Suppressor macrophage treated with lipopolysaccharide for 4 hours (primary cell): Measurements from ENCODE around the gene NT5DC4.

ENCODE experiments used
- DNase-seq: peaks from one replicate; pipeline ENCODE4 v3.0.0-alpha.2; 2020

The NT5DC4 gene

DNA sequence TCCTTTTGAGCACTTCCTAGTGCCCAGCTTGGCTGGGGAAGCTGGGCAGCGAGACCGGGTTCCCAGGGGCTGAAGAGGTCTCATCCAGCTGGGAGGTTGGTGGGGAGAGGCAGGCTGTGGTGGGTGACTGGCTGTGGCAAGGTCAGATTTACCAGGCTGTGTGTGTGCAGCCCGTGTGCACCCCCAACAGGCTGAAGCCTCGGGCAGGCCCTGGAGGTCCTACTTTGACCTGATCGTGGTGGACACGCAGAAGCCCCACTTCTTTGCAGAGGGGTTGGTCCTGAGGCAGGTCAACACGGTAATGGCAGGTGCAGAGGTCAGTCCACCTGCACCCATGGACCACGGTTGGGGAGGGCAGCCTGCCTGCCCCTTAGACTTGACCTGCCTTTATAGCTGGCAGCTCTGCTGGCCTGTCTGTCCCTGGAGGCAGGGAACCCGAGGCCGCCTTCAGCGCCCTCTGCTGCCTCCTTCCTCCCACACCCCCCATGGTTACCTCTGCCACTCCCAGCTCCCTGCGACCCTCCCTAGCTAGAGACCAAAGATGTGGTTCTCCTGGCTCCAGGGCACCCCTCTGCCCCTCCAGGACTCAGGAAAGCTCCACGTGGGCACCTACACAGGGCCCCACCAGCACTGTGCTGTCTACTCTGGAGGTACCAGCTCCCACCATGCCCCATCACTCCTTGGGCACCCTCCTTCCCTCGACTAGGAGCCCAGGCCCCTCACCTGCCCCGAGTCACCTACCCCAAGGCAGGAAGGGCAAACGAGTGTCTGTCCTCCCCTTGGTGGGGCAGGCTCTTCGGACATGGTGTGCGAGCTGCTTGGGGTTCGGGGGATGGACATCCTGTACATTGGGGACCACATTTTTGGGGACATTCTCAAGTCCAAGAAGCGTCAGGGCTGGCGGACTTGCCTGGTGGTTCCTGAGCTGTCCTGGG, 4.0 kb downstream of the NT5DC4 start:
- peak; percentile 54 for DNase-seq

DNA sequence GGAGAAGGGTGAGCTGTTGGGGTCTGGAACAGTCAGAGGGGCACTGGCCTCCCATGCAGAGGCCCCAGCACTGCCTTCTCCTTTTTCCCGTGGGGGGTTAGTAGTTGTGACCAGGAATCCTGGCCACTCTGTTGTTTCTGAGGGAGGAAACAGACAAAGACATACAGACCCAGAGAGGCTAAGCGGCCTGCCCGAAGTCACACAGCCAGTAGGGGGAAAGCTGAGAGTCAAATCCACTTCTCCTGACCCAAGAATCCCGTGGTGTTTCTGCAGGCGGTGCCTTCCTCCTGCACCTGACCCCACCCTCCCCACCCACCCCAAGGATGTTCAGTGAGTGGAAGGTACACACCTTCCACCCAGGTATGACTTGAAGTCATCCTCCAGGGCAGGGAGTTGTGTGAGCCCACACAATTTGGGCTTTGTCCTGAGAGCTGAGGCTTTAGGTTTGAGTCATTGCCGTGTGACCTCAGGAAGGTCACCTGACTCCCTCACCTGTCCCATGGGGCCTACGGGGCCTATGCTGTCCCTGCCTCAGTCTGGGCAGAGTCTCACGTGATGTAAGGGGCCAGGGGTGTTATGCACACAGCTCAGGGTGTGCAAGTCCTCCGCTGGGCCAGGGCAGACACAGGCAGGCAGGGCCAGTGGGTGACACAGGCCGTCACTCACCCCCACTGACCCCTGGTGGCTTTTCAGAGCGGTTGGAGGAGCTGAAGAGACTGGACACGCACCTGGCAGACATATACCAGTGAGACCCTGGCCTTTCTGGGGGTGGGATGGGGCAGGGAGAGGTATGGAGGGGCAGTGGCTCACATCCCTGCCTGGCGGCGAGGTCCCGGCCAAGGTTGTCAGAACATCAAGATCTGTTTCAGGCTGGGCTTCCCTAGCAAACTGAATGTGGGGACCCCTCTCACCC, 5.0 kb downstream of the NT5DC4 start:
- no peak for DNase-seq

DNA sequence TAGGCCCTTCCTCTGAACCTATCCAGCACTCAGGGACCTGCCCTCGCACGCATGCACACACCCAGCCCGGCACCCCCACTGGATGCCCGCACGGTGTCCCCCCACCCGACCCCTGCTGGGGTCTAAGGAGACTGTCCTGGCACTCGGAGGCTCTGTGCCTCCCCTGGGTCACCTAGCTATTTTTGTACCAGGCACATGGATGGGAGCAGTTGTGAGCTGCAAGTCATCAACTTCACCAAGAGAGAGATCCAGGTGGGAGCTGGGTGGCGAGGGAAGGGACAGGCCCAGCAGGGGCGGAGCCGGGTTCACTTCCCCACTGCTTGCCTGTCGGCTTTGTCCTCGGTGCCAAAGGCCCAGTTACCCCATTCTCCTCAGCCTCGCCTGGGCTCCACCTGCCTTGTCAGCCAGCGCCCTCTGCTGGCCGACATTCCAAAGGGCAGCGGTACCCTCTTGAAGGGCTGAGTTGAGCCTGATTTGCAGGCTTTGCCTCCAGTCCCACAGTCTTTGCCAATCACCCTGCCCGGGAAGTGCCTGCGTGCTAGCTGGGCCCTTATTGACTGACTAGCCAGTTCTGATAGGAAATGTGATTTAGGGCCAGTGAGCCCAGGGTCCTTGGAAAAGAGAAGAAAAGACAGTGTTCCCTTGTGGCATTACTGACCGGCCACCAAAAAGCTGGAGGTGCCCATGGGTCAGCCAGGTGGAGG, 5.8 kb downstream of the NT5DC4 start:
- DNase-seq, result peak; percentile 97

DNA sequence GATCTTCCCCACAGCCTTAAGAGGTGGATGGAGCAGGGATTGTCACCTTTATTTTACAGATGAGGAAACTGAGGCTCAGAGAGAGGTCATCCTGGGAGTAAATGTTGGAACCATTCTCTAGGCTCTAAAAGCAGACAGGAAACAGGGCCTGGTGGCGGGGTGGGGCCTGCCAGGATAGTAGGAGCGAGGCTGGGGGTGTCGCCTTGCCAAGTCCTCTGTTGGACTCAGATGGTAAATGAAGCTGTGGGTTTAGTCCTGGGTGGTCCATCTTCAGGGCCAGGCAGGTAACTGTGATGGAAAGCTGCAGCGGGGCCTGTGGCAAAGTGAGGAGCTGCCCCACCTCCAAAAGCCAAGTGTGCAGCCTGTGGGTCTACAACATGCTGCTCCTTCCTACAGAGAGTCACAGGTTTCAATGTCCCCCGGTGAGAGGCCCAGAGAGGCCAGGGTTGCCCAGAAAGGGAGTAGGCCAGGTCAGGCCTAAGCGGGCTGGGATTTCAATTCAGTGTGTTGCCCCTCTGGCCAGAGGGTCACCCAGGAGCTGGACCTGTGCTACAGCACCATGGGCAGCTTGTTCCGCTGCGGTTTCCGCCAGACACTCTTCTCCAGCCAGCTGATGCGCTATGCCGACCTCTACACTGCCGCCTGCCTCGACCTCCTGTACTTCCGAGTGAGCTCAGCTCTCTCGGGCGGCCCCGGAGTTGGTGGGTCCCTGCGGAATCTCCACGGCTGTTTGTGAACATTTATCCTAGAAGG, 6.6 kb downstream of the NT5DC4 start:
- DNase-seq, result no peak

DNA sequence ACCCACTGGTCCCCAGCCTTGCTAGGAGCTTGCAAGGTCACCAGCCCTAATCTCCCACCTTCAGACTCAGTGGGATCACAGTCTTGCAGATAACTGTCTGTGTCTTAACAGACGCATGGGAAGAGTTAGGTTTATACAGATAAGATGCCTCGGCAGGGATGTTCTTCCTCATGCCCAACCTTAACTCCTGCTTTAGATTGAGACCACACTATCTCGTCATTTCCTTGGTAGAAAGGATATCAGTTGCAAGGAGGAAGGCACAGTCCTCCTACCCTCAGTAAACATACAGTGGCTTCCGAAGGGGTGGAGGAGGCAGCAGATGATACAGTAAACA, 7.2 kb downstream of the NT5DC4 start:
- DNase-seq, result no peak

DNA sequence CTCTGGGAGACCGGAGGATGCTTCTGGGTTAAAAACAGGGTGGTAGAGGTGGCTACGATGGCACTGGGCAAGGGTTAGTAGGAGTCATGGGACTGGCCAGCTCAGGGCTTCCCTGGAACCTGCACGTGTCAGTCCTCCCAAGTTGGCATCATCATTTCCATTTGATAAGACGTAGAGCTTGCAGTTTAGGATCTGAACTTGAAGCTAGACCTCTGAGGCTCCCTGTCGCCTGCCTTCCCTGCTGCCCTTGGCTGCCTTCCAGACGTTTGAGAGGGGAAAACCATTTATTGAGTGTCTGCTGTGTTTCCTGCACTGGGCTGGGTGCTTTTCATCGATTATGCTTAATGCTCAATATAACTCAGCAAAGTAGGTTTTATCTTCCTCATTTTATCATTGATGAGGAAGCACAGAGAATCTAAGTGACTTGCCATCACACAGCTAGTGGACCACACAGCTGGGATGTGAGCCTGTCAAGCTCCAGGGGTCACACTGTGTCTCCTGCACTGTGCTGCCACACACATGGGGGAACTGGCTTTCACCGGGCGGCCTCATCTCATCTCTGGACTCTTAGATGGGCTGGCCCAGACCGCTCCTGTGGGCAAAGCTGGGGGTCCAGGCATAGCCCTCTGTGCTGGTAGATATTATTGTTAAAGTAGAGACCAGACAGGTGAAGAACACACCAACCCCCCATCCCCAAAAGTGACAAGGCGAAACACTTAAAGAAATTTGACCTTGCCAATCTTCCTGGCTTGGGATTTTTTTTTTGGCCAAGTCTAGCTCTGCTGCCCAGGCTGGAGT, 7.8 kb downstream of the NT5DC4 start:
- no peak for DNase-seq

DNA sequence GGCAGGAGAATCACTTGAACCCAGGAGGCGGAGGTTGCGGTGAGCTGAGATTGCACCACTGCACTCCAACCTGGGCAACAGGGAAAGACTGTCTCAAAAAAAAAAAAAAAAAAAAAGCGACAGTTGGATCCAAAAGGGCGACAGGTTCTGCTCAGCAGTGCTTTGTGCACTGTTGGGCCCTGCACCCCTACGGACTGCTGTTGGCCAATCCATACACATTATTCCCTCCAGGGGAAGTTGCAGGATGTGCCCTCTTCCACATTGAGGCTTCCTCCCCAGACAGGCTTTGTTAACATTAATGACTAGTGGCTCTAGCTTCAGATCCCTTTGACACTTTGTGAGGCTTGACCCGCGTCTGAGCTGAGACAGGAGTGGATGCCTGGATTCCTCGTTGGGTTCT, 9.4 kb downstream of the NT5DC4 start:
- no peak for DNase-seq

DNA sequence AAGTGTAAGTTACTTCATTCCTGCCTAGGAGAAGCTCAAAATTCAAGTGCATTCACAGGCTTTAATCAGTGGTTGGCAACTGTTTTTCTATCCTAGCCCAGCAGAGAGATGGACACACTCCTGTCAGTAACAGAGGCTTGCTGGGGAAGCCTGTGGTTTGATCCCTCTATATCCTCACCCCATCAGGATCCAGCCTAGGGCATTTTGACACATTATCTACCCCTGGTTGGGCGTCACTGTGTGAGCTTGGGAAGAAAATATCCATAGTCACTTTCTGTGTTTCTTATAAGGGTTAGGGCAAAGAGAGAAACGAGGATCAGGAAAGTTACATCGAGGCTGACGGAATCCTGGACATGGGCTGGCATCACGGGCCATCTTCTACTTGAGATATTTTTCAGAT, 10.0 kb downstream of the NT5DC4 start:
- DNase-seq, result no peak

DNA sequence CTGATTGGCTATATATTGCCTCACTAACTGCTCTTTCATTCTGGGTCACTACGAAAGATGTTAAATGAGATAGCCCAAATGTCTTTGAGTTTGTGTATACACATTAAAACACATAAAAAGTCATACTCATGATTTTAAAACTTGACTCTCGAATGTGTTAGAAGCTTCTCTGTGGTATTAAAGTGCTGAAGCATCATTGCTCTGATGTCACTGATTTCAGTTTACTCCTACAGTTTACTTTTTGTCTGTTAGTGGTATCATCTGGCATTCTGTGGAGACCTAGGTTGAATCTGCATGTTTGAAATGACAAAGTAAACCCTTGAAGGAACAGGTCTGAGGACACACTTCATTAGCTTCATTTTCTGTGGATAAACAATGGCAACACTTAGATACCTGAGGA, 10.7 kb downstream of the NT5DC4 start:
- no peak for DNase-seq

DNA sequence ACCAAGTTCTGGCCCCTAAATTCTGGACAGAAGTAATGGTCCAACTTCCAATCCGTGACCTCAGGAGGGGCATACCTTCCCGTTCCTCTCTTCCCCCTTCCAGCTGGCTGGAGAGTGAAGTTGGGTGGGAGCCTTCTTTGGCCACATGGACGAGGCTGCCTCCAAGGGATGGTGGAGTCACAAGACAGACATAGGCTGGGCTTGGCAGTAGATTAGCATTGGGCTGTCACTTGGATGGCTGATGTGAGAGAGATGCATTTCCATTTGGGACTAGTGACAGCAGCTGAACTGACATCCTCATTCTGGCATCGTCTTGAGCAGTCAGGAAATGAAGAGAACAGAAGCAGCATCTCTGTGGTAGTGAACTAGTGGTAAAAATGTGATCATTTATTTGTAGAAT, 12.6 kb downstream of the NT5DC4 start:
- no peak for DNase-seq

DNA sequence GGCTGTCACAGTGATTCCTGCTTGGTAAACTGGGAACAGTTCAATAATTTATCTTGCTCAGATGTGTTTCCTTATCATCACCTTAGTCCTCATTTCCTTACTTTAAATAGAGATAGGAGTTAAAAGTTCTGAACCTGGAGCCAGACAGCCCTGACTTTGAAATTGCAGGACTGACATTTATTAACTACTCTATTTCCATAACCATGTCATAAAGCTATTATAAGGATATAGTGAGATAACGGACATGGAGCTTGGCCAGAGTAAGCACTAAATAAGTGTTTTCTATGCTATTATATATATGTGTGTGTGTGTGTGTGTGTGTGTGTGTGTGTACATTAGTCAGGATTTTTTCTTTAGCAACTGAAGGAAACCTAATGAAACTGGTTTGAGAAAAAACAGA, 13.1 kb downstream of the NT5DC4 start:
- DNase-seq, result no peak

DNA sequence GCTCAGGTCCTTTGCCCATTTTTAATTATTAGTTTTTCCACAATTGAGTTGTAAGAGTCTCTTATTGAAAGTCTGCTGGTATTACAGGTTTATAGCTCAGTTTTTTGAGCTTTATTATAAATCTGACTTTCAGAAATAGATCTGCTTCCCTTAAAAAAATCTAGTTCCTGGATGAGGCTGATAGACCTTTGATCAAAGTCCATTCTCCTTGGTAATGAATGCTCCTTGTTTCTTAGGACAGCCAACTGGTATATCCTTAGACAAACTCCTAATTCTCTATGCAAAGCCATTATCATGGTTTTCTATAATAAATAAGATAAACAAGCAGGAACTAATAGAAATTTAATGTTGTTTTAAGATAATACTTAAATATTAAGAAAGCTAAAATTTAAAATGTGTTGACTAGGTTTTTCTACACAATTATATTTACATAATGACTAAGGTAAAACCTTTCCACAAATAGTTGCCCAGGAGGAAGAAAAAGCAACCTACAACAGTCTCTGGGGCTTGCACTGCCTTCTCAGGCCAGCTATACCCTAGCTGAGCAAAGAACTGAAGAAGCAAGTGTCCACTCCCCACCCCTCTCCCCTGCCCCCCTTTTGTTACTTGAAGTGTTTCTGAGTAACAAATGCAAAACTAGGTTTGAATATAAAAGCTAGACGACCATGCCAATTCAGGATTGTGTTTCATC, 16.9 kb downstream of the NT5DC4 start:
- DNase-seq, result no peak

DNA sequence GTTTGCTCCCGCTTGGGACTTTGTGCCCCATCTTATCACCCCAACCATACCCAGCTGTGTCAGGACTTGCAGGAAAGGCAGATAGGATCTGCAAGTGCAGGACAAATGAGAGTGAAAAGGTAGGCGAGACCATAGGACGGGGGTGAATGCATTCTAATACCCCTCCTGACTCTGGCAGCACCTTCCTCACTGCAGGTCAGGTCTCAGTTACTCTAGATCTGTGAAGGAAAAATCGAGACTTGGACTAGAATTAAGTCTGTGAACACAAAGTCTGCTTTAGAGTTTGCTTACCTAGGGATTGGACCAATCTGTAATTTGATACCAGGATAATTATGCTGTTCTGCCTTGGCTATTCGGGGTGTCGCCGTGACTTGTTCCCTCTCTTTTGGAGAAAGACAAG, 19.7 kb downstream of the NT5DC4 start:
- no peak for DNase-seq

DNA sequence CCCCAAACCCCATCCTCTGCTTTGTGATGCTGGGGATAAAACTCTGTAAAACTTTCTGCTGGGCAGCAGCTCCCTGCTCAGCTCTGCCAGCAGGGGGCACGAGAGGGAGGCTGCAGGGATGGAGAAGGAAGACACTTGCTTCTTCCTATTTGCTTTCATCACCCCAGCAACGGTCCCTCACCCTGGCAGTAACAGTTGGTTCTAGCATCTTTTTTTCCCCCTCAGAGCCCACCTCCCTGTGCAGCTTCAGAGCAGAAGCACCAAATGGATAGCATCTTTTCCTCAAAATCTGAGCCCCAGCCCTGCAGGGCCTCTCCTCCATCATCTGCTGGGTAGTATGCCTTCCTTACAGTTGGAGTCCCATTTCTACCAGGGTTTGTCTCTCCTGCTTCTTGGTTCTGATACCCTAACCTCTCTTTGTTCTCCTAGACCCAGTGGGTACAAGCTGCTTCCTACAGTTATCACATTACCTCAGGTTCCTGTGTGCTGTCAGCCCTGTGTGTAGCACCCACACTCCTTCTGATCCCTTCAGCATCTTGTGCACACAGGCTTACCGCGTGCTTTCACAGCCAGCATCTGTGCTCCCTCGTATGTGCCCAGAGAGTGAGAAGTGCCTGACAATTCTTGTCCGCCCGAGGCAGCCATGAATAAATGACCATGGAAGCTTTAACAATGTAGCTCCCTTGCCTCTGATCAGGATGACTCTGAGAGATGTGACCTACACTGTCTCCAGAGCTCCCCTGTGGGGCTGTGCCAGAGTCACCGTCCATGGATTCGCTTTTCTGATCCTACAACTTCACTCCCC, 29.1 kb downstream of the NT5DC4 start:
- peak; percentile 84 for DNase-seq

DNA sequence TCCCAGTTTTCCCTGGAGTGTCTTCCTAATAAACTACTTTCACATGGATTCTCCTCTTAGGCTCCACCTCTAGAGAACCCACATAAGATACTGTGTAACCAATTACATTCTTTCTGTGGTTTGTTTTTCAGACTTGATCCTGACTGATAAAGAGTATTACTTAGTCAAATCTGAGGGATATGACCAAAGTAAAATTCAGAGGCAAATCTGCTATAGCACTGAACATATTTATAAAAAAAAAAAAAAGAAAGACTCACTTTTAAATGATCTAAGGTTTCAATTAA, 29.7 kb downstream of the NT5DC4 start:
- no peak for DNase-seq

DNA sequence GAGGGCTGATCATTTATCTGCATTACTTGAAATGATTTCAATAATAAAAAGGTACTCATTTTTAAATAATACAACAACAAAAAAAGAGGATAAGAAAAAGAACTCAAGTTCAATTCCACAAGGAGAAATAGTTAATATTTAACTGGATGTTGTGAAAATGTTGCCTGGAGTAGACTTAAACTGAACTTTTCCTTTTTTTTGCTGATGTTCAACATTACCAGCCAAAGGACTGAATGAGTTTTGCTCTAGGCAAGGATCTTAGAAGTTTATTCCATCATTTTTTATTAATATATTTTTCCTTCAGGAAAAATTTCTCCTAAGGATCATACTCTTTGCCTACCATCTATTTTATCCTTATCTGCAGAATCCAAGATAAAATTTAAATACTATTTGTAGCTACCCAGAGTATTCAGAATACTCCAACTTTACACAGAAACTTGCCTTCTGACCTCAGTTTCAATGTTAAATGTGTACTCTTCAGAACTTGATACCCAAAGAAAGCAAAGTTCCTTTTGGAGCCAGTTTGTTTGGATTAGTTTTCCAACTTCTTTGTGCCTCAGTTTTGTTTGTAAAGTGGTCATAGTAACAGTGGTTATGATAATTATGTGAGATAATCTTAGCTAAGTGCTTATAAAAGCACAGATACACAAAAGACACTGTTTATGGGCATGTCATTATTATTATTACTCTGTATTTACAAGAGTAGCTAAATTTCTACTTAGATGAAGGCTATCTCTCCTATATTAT, 30.8 kb downstream of the NT5DC4 start:
- DNase-seq, result no peak

DNA sequence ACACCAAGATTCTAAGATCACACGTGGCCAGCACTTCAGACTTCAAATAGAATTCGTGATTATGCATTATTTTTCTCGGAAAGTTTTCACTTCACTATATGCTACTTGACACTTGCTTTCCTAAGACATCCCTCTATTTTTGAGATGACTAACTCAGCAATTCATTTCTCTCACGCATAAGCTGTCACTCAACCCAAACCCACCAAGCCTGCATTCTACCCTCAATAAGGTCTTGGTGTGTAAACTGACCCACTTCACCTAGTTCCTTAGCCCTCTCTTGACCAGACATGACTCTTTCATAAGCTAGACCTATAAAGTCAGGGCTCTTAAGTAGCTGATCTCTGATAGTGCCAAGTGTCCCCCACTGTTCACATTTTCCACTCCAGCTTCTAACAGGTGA, 31.8 kb downstream of the NT5DC4 start:
- DNase-seq, result no peak

DNA sequence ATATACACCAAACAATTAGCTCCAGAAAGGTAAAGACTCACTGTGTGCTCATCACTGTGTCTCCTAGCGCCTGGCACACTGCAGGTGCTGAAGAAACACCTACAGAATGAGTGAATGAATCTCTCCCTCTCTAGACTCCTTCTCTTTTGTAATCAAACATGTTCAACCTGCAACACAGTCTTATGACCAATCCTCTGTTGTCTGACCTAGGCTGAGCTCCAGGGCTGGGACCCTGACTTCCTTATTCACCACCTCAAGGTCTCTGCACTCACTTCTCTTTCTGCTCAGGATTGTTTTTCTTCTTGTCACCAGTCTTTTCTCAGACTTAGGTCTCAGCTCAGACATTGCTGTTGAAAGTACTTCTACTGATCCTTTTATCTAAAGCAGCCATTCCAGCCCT, 33.7 kb downstream of the NT5DC4 start:
- DNase-seq, result peak; percentile 18

DNA sequence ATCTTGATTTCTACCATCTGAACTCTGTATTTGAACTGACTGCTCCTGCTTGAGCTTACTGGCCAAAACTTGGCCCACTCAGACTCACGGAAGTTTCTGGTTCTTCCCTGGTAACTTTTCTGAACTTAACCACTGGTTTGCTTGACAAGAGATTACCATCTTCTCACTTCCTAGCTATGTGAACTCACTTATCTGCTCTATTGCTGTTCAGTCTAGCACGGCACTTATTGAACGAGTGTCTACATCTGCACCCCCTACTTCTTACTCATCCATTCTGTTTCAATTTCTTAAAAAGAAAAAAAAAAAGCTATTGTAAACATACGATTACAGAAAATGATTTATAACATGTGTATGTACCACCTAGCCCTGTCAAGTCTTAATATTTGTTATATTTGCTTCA, 34.6 kb downstream of the NT5DC4 start:
- no peak for DNase-seq

DNA sequence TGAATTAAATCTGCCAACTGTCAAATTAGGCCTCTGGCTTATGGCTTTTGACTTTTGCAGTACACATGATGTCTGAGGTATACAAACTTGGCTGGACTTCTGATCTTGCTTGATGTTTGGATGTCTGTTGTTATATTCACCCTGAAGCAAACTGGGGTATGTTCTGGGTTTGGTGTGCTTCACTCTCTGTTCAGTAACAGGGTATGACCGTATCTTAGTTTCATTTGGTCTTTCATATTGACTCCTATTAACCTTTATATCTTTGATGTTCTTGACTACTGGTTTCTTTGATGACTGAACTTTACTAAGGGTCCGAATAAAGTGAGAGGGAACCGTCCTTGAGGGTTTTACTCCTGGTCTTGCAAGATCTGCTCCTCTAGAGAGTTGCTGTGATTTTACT, 35.4 kb downstream of the NT5DC4 start:
- no peak for DNase-seq
